Measurements from ENCODE around the gene RPL19.

Gene RPL19

GRCh38 chr17:39155654-39156053 lies 44.4 kb upstream of the RPL19 start:
- H3K4me3 ChIP-seq (ENCODE audit: low read depth, low read length): no peak overlapping the region

GRCh38 chr17:39156491-39156890 lies 43.6 kb upstream of the RPL19 start:
- TF ChIP-seq CTCF (IDR thresholded peaks at IDR 0.05; ENCODE audit: low read depth, low read length): no peak
- Histone ChIP-seq H3K36me3 (no peaks in the 10 kb centered on the region), H3K4me3 (ENCODE audit: low read depth, low read length) (no peak overlapping the region), H3K27me3 (peaks cover 3% of the 10 kb centered on the region; the same call in 1 of the 2 replicates), H3K9me3 (no peaks in the 10 kb centered on the region), H3K4me1 (0 out of 2 replicates have a peak, but pooled peaks cover 3% of the 10 kb centered on the region)
- DNase-seq: no peak

More at GRCh38 chr17:39155654-39156053, 44.4 kb upstream of the RPL19 start:
- Histone ChIP-seq H3K9me3 (no peaks in the 10 kb centered on the region), H3K27me3 (peaks cover 11% of the 10 kb centered on the region), H3K4me1 (0 out of 2 replicates have a peak, but pooled peaks cover 3% of the 10 kb centered on the region), H3K36me3 (no peaks in the 10 kb centered on the region)
- TF ChIP-seq CTCF (IDR thresholded peaks at IDR 0.05; ENCODE audit: low read depth, low read length): no peak
- no peak for DNase-seq

GRCh38 chr17:39158623-39159022 lies 41.5 kb upstream of the RPL19 start:
- DNase-seq: no peak
- no peaks in the 10 kb centered on the region for H3K4me1 ChIP-seq
- no peak for TF ChIP-seq CTCF (IDR thresholded peaks at IDR 0.05; ENCODE audit: low read depth, low read length)
- no peak overlapping the region for H3K4me3 ChIP-seq (ENCODE audit: low read depth, low read length)
- H3K27me3 ChIP-seq: no peaks in the 10 kb centered on the region
- H3K36me3 ChIP-seq: no peaks in the 10 kb centered on the region
- H3K9me3 ChIP-seq: no peaks in the 10 kb centered on the region

GRCh38 chr17:39161962-39162361 lies 38.1 kb upstream of the RPL19 start:
- Histone ChIP-seq H3K4me3 (ENCODE audit: low read depth, low read length) (no peak overlapping the region), H3K9me3 (no peaks in the 10 kb centered on the region), H3K27me3 (no peaks in the 10 kb centered on the region), H3K36me3 (no peaks in the 10 kb centered on the region), H3K4me1 (no peaks in the 10 kb centered on the region)
- TF ChIP-seq CTCF (IDR thresholded peaks at IDR 0.05; ENCODE audit: low read depth, low read length): no peak
- no peak for DNase-seq

- Histone ChIP-seq H3K4me1 (no peaks in the 10 kb centered on the region), H3K27me3 (no peaks in the 10 kb centered on the region), H3K36me3 (no peaks in the 10 kb centered on the region), H3K4me3 (ENCODE audit: low read depth, low read length) (peak overlapping the region; percentile 73), H3K9me3 (no peaks in the 10 kb centered on the region)
- peak; percentile 87 for DNase-seq
- TF ChIP-seq CTCF (IDR thresholded peaks at IDR 0.05; ENCODE audit: low read depth, low read length): peak; percentile 94
These were observed 35.4 kb upstream of the RPL19 start for GRCh38 chr17:39164675-39165143.

GRCh38 chr17:39165178-39165840 lies 34.8 kb upstream of the RPL19 start:
- H3K4me3 ChIP-seq (ENCODE audit: low read depth, low read length): peak overlapping the region; percentile 73
- no peak for TF ChIP-seq CTCF (IDR thresholded peaks at IDR 0.05; ENCODE audit: low read depth, low read length)
- no peak for DNase-seq
- H3K9me3 ChIP-seq: no peaks in the 10 kb centered on the region
- no peaks in the 10 kb centered on the region for H3K36me3 ChIP-seq
- H3K27me3 ChIP-seq: no peaks in the 10 kb centered on the region
- H3K4me1 ChIP-seq: no peaks in the 10 kb centered on the region

Measured in BE2C (cell line).